DOHH2 (cell line): ENCODE results near the gene ASAP2.

ENCODE experiments used
- H3F3A ChIP-seq: fragments of 200-600 bp; sonication (generic), shearing (Covaris generic); 2 replicates; pipeline ENCODE4 v1.6.0; 2016; ENCODE audit warnings: antibody characterized with exemption, mild to moderate bottlenecking; ENCODE audit not compliant: control insufficient read depth, insufficient read depth
- H3K27ac ChIP-seq: fragments of 200-600 bp; sonication (generic); 2 replicates; pipeline ENCODE4 v1.5.1; 2014; ENCODE audit warnings: low read depth, mild to moderate bottlenecking, low read length, moderate library complexity
- H3K27me3 ChIP-seq: fragments of 200-600 bp; sonication (generic); 2 replicates; pipeline ENCODE4 v1.6.1; 2014; ENCODE audit warnings: mild to moderate bottlenecking, low read length, mixed read lengths; ENCODE audit not compliant: control insufficient read depth
- H3K36me3 ChIP-seq: fragments of 200-600 bp; sonication (generic); 2 replicates; pipeline ENCODE4 v1.6.1; 2014; ENCODE audit warnings: mild to moderate bottlenecking, low read length, moderate library complexity, mixed read lengths; ENCODE audit not compliant: control insufficient read depth
- H3K4me1 ChIP-seq: fragments of 200-600 bp; sonication (generic); 2 replicates; pipeline ENCODE4 v1.6.1; 2014; ENCODE audit warnings: mild to moderate bottlenecking, low read length, mixed read lengths; ENCODE audit not compliant: control insufficient read depth
- H3K4me2 ChIP-seq: fragments of 200-600 bp; sonication (generic); 2 replicates; pipeline ENCODE4 v1.6.0; 2014; ENCODE audit warnings: mild to moderate bottlenecking, low read length, moderate library complexity
- H3K4me3 ChIP-seq: fragments of 200-600 bp; sonication (generic); 2 replicates; pipeline ENCODE4 v1.5.1; 2014; ENCODE audit warnings: mild to moderate bottlenecking, low read length, mixed read lengths
- H3K79me2 ChIP-seq: fragments of 200-600 bp; sonication (generic); 2 replicates; pipeline ENCODE4 v1.6.1; 2014; ENCODE audit warnings: mild to moderate bottlenecking, low read length, mixed read lengths; ENCODE audit not compliant: control insufficient read depth
- H3K9me2 ChIP-seq: fragments of 200-600 bp; sonication (generic); replicated peaks from 2 replicates; pipeline ENCODE4 v1.6.1; 2014; ENCODE audit warnings: mild to moderate bottlenecking, low read length, mixed read lengths; ENCODE audit not compliant: control insufficient read depth
- H3K9me3 ChIP-seq: fragments of 200-600 bp; sonication (generic); 2 replicates; pipeline ENCODE4 v1.6.1; 2014; ENCODE audit warnings: antibody characterized with exemption, low read length, mixed read lengths; ENCODE audit not compliant: control insufficient read depth, insufficient read depth
- H4K20me1 ChIP-seq: fragments of 200-600 bp; sonication (generic); 2 replicates; pipeline ENCODE4 v1.6.0; 2014; ENCODE audit warnings: low read depth, mild to moderate bottlenecking, antibody characterized with exemption, low read length, moderate library complexity; ENCODE audit not compliant: control insufficient read depth, insufficient read depth
- CTCF ChIP-seq: fragments of 200-600 bp; sonication (generic); IDR thresholded peaks from one replicate; pipeline ENCODE4 v1.5.1; 2014; ENCODE audit warnings: antibody characterized with exemption, mild to moderate bottlenecking, low read depth, low read length; ENCODE audit not compliant: poor library complexity, severe bottlenecking
- EZH2phosphoT487 ChIP-seq: fragments of 200-600 bp; sonication (generic); IDR thresholded peaks from 2 replicates; pipeline ENCODE4 v1.6.1; 2017; ENCODE audit warnings: borderline replicate concordance, mild to moderate bottlenecking, antibody characterized with exemption, low read length, moderate library complexity, mixed read lengths

The ASAP2 gene

GRCh38 chr2:9360110-9360509 lies 153.5 kb downstream of the ASAP2 start:
- Histone ChIP-seq H3K27me3 (peaks cover 62% of the 10 kb centered on the region), H3K4me2 (no peak overlapping the region), H3K79me2 (no peaks in the 10 kb centered on the region), H3K9me2 (no peaks in the 10 kb centered on the region), H4K20me1 (no peaks in the 10 kb centered on the region), H3K27ac (no peak overlapping the region), H3K4me1 (no peaks in the 10 kb centered on the region), H3K4me3 (no peak overlapping the region), H3K9me3 (no peaks in the 10 kb centered on the region), H3K36me3 (no peaks in the 10 kb centered on the region), H3F3A (no peaks in the 10 kb centered on the region)
- TF ChIP-seq EZH2phosphoT487 (no peak), CTCF (no peak)

- Histone ChIP-seq H3K36me3 (no peaks in the 10 kb centered on the region), H3K9me2 (no peaks in the 10 kb centered on the region), H4K20me1 (no peaks in the 10 kb centered on the region), H3K4me2 (no peak overlapping the region), H3F3A (no peaks in the 10 kb centered on the region), H3K9me3 (no peaks in the 10 kb centered on the region), H3K27me3 (peaks cover 60% of the 10 kb centered on the region), H3K4me3 (no peak overlapping the region), H3K27ac (no peak overlapping the region), H3K4me1 (no peaks in the 10 kb centered on the region), H3K79me2 (no peaks in the 10 kb centered on the region)
- TF ChIP-seq CTCF (no peak), EZH2phosphoT487 (no peak)
Measured at GRCh38 chr2:9360701-9361100, 154.1 kb downstream of the ASAP2 start.

DNA sequence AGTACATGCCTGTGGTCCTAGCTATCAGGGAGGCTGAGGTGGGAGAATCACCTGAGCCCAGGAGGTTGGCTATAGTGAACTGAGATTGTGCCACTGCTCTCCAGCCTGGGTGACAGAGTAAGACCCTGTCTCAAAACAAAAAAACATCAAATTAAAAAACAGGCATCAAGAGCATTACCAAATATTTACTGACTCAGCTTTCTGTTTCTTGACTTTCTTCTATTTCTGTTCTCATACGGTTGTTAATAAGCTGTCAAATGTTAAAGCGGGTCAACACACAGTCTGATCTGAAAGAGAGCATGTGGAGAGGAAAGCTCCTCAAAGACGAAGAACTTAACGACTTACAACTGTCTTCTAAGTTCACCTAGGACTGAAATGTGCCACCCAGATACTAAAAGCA lies 157.8 kb downstream of the ASAP2 start:
- no peaks in the 10 kb centered on the region for H3K79me2 ChIP-seq
- H3K4me2 ChIP-seq = no peak overlapping the region
- no peaks in the 10 kb centered on the region for H3F3A ChIP-seq
- no peaks in the 10 kb centered on the region for H3K9me3 ChIP-seq
- H3K36me3 ChIP-seq = no peaks in the 10 kb centered on the region
- H4K20me1 ChIP-seq = no peaks in the 10 kb centered on the region
- H3K4me3 ChIP-seq = no peak overlapping the region
- no peaks in the 10 kb centered on the region for H3K4me1 ChIP-seq
- TF ChIP-seq EZH2phosphoT487 (no peak), CTCF (no peak)
- H3K9me2 ChIP-seq = no peaks in the 10 kb centered on the region
- peaks cover 26% of the 10 kb centered on the region for H3K27me3 ChIP-seq
- H3K27ac ChIP-seq = no peak overlapping the region
